ENCODE results near the gene TAS2R8.

DNA sequence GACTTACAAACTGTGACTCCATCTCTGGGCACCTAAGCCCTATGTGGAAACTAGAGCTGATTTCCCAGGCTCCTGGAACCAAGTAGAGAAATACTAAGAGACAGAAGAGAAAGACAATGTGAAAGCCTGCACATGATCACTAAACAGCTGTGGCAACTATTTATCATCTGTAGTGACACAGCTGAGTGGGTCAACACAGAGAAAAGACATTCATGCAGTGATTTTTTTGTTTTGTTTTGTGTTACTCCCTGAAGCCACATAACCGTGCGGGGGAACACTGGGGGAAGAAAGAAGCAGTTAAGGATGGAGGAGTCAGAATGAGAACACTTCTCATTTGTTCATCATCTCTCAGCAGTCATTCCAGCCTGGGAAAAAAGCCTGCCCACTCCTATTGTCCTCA is 40.7 kb upstream of the TAS2R8 start:
- TF ChIP-seq, protein P1, sequence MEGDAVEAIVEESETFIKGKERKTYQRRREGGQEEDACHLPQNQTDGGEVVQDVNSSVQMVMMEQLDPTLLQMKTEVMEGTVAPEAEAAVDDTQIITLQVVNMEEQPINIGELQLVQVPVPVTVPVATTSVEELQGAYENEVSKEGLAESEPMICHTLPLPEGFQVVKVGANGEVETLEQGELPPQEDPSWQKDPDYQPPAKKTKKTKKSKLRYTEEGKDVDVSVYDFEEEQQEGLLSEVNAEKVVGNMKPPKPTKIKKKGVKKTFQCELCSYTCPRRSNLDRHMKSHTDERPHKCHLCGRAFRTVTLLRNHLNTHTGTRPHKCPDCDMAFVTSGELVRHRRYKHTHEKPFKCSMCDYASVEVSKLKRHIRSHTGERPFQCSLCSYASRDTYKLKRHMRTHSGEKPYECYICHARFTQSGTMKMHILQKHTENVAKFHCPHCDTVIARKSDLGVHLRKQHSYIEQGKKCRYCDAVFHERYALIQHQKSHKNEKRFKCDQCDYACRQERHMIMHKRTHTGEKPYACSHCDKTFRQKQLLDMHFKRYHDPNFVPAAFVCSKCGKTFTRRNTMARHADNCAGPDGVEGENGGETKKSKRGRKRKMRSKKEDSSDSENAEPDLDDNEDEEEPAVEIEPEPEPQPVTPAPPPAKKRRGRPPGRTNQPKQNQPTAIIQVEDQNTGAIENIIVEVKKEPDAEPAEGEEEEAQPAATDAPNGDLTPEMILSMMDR (IDR thresholded peaks at IDR 0.05) = no peak
- TF ChIP-seq POLR2A (IDR thresholded peaks at IDR 0.05) = no peak

Measured in tibial nerve (tissue), 3 donors.